Measurements from ENCODE around the gene TACC3.

Gene TACC3

DNA sequence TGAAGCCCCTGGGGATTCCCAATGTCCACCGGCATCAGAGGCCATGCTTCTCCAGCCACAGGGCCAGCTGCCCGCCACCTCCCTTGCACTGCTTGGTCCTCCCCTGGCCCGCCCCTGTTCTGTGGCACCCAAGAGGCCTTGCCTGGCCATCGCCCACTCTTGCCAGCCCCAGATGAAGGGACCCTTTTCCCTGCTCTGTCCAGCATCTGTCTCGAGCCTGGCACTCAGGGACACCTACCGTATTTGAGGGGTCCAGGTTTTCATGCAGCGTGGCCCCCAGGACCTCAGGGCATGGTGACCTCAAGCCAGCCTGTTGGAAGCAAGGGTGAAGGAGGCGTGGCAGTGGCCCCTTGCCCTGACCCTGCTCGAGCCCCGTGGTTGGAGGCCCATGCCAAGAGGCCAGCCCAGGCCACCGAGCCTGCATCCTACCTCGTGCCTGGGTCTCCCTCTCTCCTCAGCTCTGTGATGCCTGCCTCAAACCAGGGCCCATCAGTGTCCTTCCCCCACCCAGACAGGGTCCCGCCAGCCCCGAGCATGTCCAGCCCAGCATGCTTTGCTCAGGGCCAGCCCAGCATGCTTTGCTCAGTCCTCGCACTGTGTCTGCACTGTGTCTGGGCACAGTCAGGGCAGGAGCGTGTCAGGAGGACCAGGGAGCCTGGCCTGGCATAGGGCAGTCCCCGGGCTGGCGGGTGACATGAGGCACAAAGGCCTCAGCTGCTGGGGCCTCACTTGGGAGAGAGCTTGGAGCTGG, 57.5 kb downstream of the TACC3 start:
- no peak overlapping the region for H3K4me3 ChIP-seq (ENCODE audit: low read depth, low read length)
- no peak overlapping the region for H3K27ac ChIP-seq (ENCODE audit: extremely low read depth, low read depth, low read length)
- ChIA-PET CTCF (interaction anchor here (0.7 to 1.1 kb wide), 3 partner anchors 12 to 29 kb away, joined by 3 to 4 read pairs (median 3); no protein-coding TSS in a partner anchor), POLR2A (no interaction called here)
- no peaks in the 10 kb centered on the region for H3K9me3 ChIP-seq (ENCODE audit: control insufficient read depth, insufficient read depth, low read depth, low read length)
- no peaks in the 10 kb centered on the region for H3K4me1 ChIP-seq (ENCODE audit: control insufficient read depth, insufficient read depth, low read length)
- no peaks in the 10 kb centered on the region for H3K36me3 ChIP-seq (ENCODE audit: control insufficient read depth in 2 of 2, insufficient read depth in 1 of 2, low read length in 2 of 2)
- TF ChIP-seq SALL2 (tag by site-specific recombination; IDR thresholded peaks at IDR 0.05; ENCODE audit: borderline replicate concordance) (no peak), TCF7L2 (IDR thresholded peaks at IDR 0.05; ENCODE audit: borderline replicate concordance, low read depth, low read length) (no peak), ZNF2 (tag by site-specific recombination; IDR thresholded peaks at IDR 0.05) (no peak), ZNF548 (tag by site-specific recombination; IDR thresholded peaks at IDR 0.05) (no peak), HOXD13 (CRISPR knock-in tag; IDR thresholded peaks at IDR 0.05; ENCODE audit: borderline replicate concordance) (no peak), ZSCAN30 (tag by site-specific recombination; IDR thresholded peaks at IDR 0.05) (no peak), ZNF426 (tag by site-specific recombination; IDR thresholded peaks at IDR 0.05) (no peak), ZNF791 (tag by site-specific recombination; IDR thresholded peaks at IDR 0.05) (no peak), KLF1 (tag by site-specific recombination; IDR thresholded peaks at IDR 0.05) (no peak), OSR2 (tag by site-specific recombination; IDR thresholded peaks at IDR 0.05) (no peak), ZNF560 (tag by site-specific recombination; IDR thresholded peaks at IDR 0.05; ENCODE audit: borderline replicate concordance) (no peak), SP3 (tag by site-specific recombination; IDR thresholded peaks at IDR 0.05) (no peak), ZNF121 (tag by site-specific recombination; IDR thresholded peaks at IDR 0.05) (no peak), ZNF544 (tag by site-specific recombination; IDR thresholded peaks at IDR 0.05) (no peak), ZNF623 (tag by site-specific recombination; IDR thresholded peaks at IDR 0.05) (no peak), ZNF157 (tag by site-specific recombination; IDR thresholded peaks at IDR 0.05) (no peak), ZNF239 (tag by site-specific recombination; IDR thresholded peaks at IDR 0.05) (no peak), ZNF292 (tag by site-specific recombination; IDR thresholded peaks at IDR 0.05; ENCODE audit: borderline replicate concordance, low read depth) (no peak), GLI2 (tag by site-specific recombination; IDR thresholded peaks at IDR 0.05; ENCODE audit: borderline replicate concordance, low read depth) (no peak)

DNA sequence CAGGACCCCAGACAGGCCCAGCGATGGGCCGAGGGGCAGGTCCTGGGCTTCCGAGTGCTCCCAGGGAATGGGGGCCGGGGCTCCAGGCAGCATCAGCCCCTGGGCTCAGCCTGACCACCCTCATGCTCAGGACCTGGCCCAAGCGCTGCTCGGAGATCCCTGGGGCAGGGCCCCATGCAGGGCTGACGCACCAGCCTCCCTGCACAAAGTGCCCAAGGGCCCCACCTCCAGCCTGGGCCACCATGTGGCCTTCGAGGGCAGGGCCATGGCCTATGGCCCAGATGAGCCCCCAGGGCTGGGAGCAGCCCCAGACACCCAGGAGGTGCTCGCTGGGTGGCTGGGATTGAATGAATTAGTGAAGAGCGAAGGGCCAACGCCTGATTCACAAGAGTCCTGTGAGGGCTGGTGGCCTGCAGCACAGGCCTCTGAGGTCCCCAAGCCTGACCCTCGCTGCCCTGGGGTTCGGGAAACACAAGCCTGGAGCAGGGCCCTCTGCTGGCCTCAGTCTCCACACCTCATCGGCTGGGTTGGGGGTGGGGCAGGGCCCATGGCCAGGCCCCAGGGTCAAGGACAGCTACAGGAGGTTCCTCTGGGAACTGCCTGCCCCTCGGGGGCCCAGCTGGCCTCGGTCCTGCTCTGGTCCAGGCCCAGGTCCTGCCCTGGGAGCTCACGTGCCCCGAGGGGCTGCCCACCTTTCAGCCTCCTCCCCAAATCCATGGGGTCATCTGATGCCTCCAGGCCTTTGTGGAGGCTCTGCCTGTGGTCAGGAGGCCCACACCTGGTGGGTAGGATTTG, 58.5 kb downstream of the TACC3 start:
- ChIA-PET CTCF (interaction anchor here (0.7 to 1.2 kb wide), 4 partner anchors 12 to 28 kb away, joined by 3 to 4 read pairs (median 3); no protein-coding TSS in a partner anchor), POLR2A (no interaction called here)
- no peak overlapping the region for H3K4me3 ChIP-seq (ENCODE audit: low read depth, low read length)
- no peak overlapping the region for H3K27ac ChIP-seq (ENCODE audit: extremely low read depth, low read depth, low read length)
- H3K4me1 ChIP-seq (ENCODE audit: control insufficient read depth, insufficient read depth, low read length), result no peaks in the 10 kb centered on the region
- H3K9me3 ChIP-seq (ENCODE audit: control insufficient read depth, insufficient read depth, low read depth, low read length), result no peaks in the 10 kb centered on the region
- H3K36me3 ChIP-seq (ENCODE audit: control insufficient read depth in 2 of 2, insufficient read depth in 1 of 2, low read length in 2 of 2), result no peaks in the 10 kb centered on the region
- TF ChIP-seq ZNF548 (tag by site-specific recombination; IDR thresholded peaks at IDR 0.05), result no peak
- TF ChIP-seq BCL11A (tag by site-specific recombination; IDR thresholded peaks at IDR 0.05; ENCODE audit: low read depth), result no peak
- TF ChIP-seq ZNF23 (tag by site-specific recombination; IDR thresholded peaks at IDR 0.05; ENCODE audit: borderline replicate concordance), result no peak
- no peak for TF ChIP-seq KLF10 (tag by site-specific recombination; IDR thresholded peaks at IDR 0.05)
- TF ChIP-seq, protein P1, sequence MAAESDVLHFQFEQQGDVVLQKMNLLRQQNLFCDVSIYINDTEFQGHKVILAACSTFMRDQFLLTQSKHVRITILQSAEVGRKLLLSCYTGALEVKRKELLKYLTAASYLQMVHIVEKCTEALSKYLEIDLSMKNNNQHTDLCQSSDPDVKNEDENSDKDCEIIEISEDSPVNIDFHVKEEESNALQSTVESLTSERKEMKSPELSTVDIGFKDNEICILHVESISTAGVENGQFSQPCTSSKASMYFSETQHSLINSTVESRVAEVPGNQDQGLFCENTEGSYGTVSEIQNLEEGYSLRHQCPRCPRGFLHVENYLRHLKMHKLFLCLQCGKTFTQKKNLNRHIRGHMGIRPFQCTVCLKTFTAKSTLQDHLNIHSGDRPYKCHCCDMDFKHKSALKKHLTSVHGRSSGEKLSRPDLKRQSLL (tag by site-specific recombination; IDR thresholded peaks at IDR 0.05), result no peak
- TF ChIP-seq ZNF626 (tag by site-specific recombination; IDR thresholded peaks at IDR 0.05), result no peak
- TF ChIP-seq ZNF394 (tag by site-specific recombination; IDR thresholded peaks at IDR 0.05; ENCODE audit: borderline replicate concordance), result no peak
- TF ChIP-seq, protein P2, sequence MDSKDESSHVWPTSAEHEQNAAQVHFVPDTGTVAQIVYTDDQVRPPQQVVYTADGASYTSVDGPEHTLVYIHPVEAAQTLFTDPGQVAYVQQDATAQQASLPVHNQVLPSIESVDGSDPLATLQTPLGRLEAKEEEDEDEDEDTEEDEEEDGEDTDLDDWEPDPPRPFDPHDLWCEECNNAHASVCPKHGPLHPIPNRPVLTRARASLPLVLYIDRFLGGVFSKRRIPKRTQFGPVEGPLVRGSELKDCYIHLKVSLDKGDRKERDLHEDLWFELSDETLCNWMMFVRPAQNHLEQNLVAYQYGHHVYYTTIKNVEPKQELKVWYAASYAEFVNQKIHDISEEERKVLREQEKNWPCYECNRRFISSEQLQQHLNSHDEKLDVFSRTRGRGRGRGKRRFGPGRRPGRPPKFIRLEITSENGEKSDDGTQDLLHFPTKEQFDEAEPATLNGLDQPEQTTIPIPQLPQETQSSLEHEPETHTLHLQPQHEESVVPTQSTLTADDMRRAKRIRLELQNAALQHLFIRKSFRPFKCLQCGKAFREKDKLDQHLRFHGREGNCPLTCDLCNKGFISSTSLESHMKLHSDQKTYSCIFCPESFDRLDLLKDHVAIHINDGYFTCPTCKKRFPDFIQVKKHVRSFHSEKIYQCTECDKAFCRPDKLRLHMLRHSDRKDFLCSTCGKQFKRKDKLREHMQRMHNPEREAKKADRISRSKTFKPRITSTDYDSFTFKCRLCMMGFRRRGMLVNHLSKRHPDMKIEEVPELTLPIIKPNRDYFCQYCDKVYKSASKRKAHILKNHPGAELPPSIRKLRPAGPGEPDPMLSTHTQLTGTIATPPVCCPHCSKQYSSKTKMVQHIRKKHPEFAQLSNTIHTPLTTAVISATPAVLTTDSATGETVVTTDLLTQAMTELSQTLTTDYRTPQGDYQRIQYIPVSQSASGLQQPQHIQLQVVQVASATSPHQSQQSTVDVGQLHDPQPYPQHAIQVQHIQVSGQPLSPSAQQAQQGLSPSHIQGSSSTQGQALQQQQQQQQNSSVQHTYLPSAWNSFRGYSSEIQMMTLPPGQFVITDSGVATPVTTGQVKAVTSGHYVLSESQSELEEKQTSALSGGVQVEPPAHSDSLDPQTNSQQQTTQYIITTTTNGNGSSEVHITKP (tag by site-specific recombination; IDR thresholded peaks at IDR 0.05), result no peak
- TF ChIP-seq, protein P3, sequence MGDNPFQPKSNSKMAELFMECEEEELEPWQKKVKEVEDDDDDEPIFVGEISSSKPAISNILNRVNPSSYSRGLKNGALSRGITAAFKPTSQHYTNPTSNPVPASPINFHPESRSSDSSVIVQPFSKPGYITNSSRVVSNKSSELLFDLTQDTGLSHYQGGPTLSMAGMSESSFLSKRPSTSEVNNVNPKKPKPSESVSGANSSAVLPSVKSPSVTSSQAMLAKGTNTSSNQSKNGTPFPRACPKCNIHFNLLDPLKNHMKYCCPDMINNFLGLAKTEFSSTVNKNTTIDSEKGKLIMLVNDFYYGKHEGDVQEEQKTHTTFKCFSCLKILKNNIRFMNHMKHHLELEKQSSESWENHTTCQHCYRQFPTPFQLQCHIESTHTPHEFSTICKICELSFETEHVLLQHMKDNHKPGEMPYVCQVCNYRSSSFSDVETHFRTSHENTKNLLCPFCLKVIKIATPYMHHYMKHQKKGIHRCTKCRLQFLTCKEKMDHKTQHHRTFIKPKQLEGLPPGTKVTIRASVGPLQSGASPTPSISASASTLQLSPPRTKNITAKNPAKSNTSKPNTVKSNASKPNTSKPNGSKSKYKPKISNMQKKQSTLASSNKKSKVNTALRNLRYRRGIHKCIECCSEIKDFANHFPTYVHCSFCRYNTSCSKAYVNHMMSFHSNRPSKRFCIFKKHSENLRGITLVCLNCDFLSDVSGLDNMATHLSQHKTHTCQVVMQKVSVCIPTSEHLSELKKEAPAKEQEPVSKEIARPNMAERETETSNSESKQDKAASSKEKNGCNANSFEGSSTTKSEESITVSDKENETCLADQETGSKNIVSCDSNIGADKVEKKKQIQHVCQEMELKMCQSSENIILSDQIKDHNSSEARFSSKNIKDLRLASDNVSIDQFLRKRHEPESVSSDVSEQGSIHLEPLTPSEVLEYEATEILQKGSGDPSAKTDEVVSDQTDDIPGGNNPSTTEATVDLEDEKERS (tag by site-specific recombination; IDR thresholded peaks at IDR 0.05), result no peak

All from HEK293 (cell line).